GM23248 (cell line): Measurements from ENCODE around the gene SLC45A1. TPM values are rescaled to one million over a fixed set of nuclear protein-coding genes. Genes with fewer than 3 reads are reported as not detected.

Source experiments
- DNase-seq: peaks from one replicate; pipeline ENCODE4 v3.0.0-alpha.2; 2015
- H2AFZ ChIP-seq: fragments of 200-600 bp; sonication (generic); 2 replicates; pipeline ENCODE4 v1.6.1; 2016; ENCODE audit warnings: antibody characterized with exemption
- H3F3A ChIP-seq: fragments of 200-600 bp; sonication (generic); 2 replicates; pipeline ENCODE4 v1.6.1; 2016; ENCODE audit warnings: mild to moderate bottlenecking, antibody characterized with exemption, mixed run types; ENCODE audit not compliant: insufficient read depth
- H3K27ac ChIP-seq: fragments of 200-600 bp; sonication (generic); 2 replicates; pipeline ENCODE4 v1.5.1; 2016; ENCODE audit warnings: mild to moderate bottlenecking
- H3K27me3 ChIP-seq: fragments of 200-600 bp; sonication (generic); replicated peaks from 2 replicates; pipeline ENCODE4 v1.6.1; 2016; ENCODE audit warnings: mild to moderate bottlenecking; ENCODE audit not compliant: insufficient read depth
- H3K36me3 ChIP-seq: fragments of 200-600 bp; sonication (generic); 2 replicates; pipeline ENCODE4 v1.6.1; 2016; ENCODE audit warnings: low read depth, mild to moderate bottlenecking
- H3K4me1 ChIP-seq: fragments of 200-600 bp; sonication (generic); 2 replicates; pipeline ENCODE4 v1.6.1; 2016; ENCODE audit warnings: mild to moderate bottlenecking; ENCODE audit not compliant: insufficient read depth
- H3K4me2 ChIP-seq: fragments of 200-600 bp; sonication (generic); one replicate; pipeline ENCODE4 v1.6.1; 2016; ENCODE audit warnings: mild to moderate bottlenecking; ENCODE audit not compliant: unreplicated experiment
- H3K4me3 ChIP-seq: fragments of 200-600 bp; sonication (generic); 2 replicates; pipeline ENCODE4 v1.5.1; 2016; ENCODE audit warnings: mild to moderate bottlenecking
- H3K79me2 ChIP-seq: fragments of 200-600 bp; sonication (generic); 2 replicates; pipeline ENCODE4 v1.6.1; 2016; ENCODE audit warnings: mild to moderate bottlenecking; ENCODE audit not compliant: insufficient read depth
- H3K9ac ChIP-seq: fragments of 200-600 bp; sonication (generic); 2 replicates; pipeline ENCODE4 v1.6.1; 2016; ENCODE audit warnings: mild to moderate bottlenecking
- H3K9me2 ChIP-seq: fragments of 200-600 bp; sonication (generic); 2 replicates; pipeline ENCODE4 v1.6.1; 2016; ENCODE audit warnings: mixed run types, mild to moderate bottlenecking, moderate library complexity; ENCODE audit not compliant: insufficient read depth
- H3K9me3 ChIP-seq: fragments of 200-600 bp; sonication (generic); one replicate; pipeline ENCODE4 v1.6.1; 2017; ENCODE audit warnings: low read depth
- H4K20me1 ChIP-seq: fragments of 200-600 bp; sonication (generic); 2 replicates; pipeline ENCODE4 v1.6.0; 2016; ENCODE audit not compliant: insufficient read depth
- EZH2 ChIP-seq: fragments of 200-600 bp; sonication (generic); IDR thresholded peaks from 2 replicates; pipeline ENCODE4 v1.6.1; 2018; ENCODE audit warnings: antibody characterized with exemption, mild to moderate bottlenecking; ENCODE audit not compliant: insufficient read depth, poor library complexity, severe bottlenecking
- EZH2phosphoT487 ChIP-seq: fragments of 200-600 bp; sonication (generic); IDR thresholded peaks from 2 replicates; pipeline ENCODE4 v1.6.1; 2018; ENCODE audit warnings: antibody characterized with exemption, moderate library complexity, mild to moderate bottlenecking, low read depth; ENCODE audit not compliant: insufficient read depth
- WGBS, 2 experiments: methylation state at CpG; one replicate each; pipeline ENCODE4 v1.1.6; 2015 to 2017; ENCODE audit warnings: low lambda C conversion rate in 2 of 2, low coverage in 1 of 2; ENCODE audit errors: missing lambda C conversion rate in 2 of 2; 5-methylcytosine and 5-hydroxymethylcytosine counted together
- in situ Hi-C: fragments of 300-500 bp; cut with MboI; formaldehyde crosslinking; loops from 2 replicates; pipeline ENCODE4 v1.15.0; 2020
- polyA plus RNA-seq: library from polyadenylated mRNA; unstranded; fragments of >200 nt; fragmentation: Nextera tagmentation; extraction: Ambion mirVana; gene quantifications from 2 replicates; pipeline ENCODE4 v1.2.1, GENCODE V29; 2016
- total RNA-seq: library from RNA; depleted of rRNA; stranded (reverse); fragments of >200 nt; shearing (Covaris generic); gene quantifications from 2 replicates; pipeline ENCODE4 v1.2.3, GENCODE V29; 2014

Gene SLC45A1
- total and polyA plus RNA-seq, 2 experiments from 2014 or later, result 0.97 to 1.9 TPM

GRCh38 chr1:8365661-8366362 lies 47.9 kb downstream of the SLC45A1 start:
- H4K20me1 ChIP-seq, result no peaks in the 10 kb centered on the region
- H3K9me3 ChIP-seq, result no peaks in the 10 kb centered on the region
- no peaks in the 10 kb centered on the region for H3K9me2 ChIP-seq
- peaks cover 12% of the 10 kb centered on the region; the same call in 1 of the 2 replicates for H3K36me3 ChIP-seq
- no peak for DNase-seq
- H3K9ac ChIP-seq, result no peak overlapping the region
- no peaks in the 10 kb centered on the region for H3K27me3 ChIP-seq
- H3K27ac ChIP-seq, result no peak overlapping the region
- H3K4me2 ChIP-seq, result no peak overlapping the region
- in situ Hi-C loops, result no loop called here
- no peak overlapping the region for H2AFZ ChIP-seq
- no peak overlapping the region for H3K4me3 ChIP-seq
- H3F3A ChIP-seq, result no peaks in the 10 kb centered on the region
- H3K79me2 ChIP-seq, result peaks cover 75% of the 10 kb centered on the region
- H3K4me1 ChIP-seq, result peaks cover 4% of the 10 kb centered on the region
- TF ChIP-seq EZH2phosphoT487 (no peak), EZH2 (no peak)
- 89 to 91% methylated on average over 24 of the region's 24 CpGs for WGBS, 2 experiments

GRCh38 chr1:8367571-8368194 lies 49.8 kb downstream of the SLC45A1 start:
- no peak for DNase-seq
- TF ChIP-seq EZH2phosphoT487, result no peak
- no peak for TF ChIP-seq EZH2
- H4K20me1 ChIP-seq, result no peaks in the 10 kb centered on the region
- no peaks in the 10 kb centered on the region for H3K27me3 ChIP-seq
- WGBS, 2 experiments, result 87 to 90% methylated on average over 8 of the region's 8 CpGs
- no peak overlapping the region for H3K9ac ChIP-seq
- no peak overlapping the region for H3K4me3 ChIP-seq
- H3F3A ChIP-seq, result peaks cover 10% of the 10 kb centered on the region
- H3K4me1 ChIP-seq, result peaks cover 23% of the 10 kb centered on the region
- in situ Hi-C loops, result no loop called here
- H3K4me2 ChIP-seq, result no peak overlapping the region
- H3K9me3 ChIP-seq, result no peaks in the 10 kb centered on the region
- H3K79me2 ChIP-seq, result peaks cover 94% of the 10 kb centered on the region
- H3K36me3 ChIP-seq, result peaks cover 12% of the 10 kb centered on the region; the same call in 1 of the 2 replicates
- H3K27ac ChIP-seq, result no peak overlapping the region
- H3K9me2 ChIP-seq, result no peaks in the 10 kb centered on the region
- H2AFZ ChIP-seq, result no peak overlapping the region

GRCh38 chr1:8368956-8369639 lies 51.2 kb downstream of the SLC45A1 start:
- H3K36me3 ChIP-seq, result peaks cover 12% of the 10 kb centered on the region; the same call in 1 of the 2 replicates
- no peak overlapping the region for H3K9ac ChIP-seq
- H3K79me2 ChIP-seq, result peaks cover 87% of the 10 kb centered on the region
- no peak overlapping the region for H3K4me2 ChIP-seq
- no peak overlapping the region for H2AFZ ChIP-seq
- WGBS, 2 experiments, result 59 to 71% methylated on average over 3 to 5 of the region's 5 CpGs
- no peak for DNase-seq
- no peaks in the 10 kb centered on the region for H3K9me2 ChIP-seq
- peaks cover 37% of the 10 kb centered on the region for H3K4me1 ChIP-seq
- TF ChIP-seq EZH2 (no peak), EZH2phosphoT487 (no peak)
- H3F3A ChIP-seq, result peaks cover 24% of the 10 kb centered on the region
- no peaks in the 10 kb centered on the region for H3K27me3 ChIP-seq
- no peaks in the 10 kb centered on the region for H4K20me1 ChIP-seq
- in situ Hi-C loops, result no loop called here
- H3K9me3 ChIP-seq, result no peaks in the 10 kb centered on the region
- H3K4me3 ChIP-seq, result no peak overlapping the region
- H3K27ac ChIP-seq, result no peak overlapping the region

GRCh38 chr1:8370046-8370881 lies 52.4 kb downstream of the SLC45A1 start:
- Histone ChIP-seq H3K4me3 (no peak overlapping the region), H3K4me1 (peaks cover 48% of the 10 kb centered on the region), H3K36me3 (peaks cover 10% of the 10 kb centered on the region; the same call in 1 of the 2 replicates), H3K27me3 (no peaks in the 10 kb centered on the region), H2AFZ (no peak overlapping the region), H3K9me2 (no peaks in the 10 kb centered on the region), H3F3A (peaks cover 36% of the 10 kb centered on the region), H3K9ac (no peak overlapping the region), H3K27ac (no peak overlapping the region), H3K4me2 (peak overlapping the region; percentile 8), H4K20me1 (no peaks in the 10 kb centered on the region), H3K9me3 (no peaks in the 10 kb centered on the region), H3K79me2 (peaks cover 90% of the 10 kb centered on the region)
- WGBS, 2 experiments, result 73 to 76% methylated on average over 14 of the region's 14 CpGs
- DNase-seq, result peak; percentile 13
- in situ Hi-C loops, result no loop called here
- TF ChIP-seq EZH2 (no peak), EZH2phosphoT487 (no peak)
